ENCODE results near the gene BAZ1B. TPM values are rescaled to one million over a fixed set of nuclear protein-coding genes. Genes with fewer than 3 reads are reported as not detected.

Gene BAZ1B
- total RNA-seq, 1 experiment from 2014 or later = 127 TPM

GRCh38 chr7:73504920-73505319, 17.2 kb downstream of the BAZ1B start:
- TSS peak; percentile 4 for BruUV-seq (replicated peaks)
- CTCF ChIA-PET = no interaction called here
- intact Hi-C loops (cut with micrococcal nuclease; ENCODE audit: unreplicated experiment) = no loop called here
- Histone ChIP-seq H3K27me3 (replicated peaks; ENCODE audit: insufficient read depth, low read depth, low read length, poor library complexity) (no peaks in the 10 kb centered on the region), H3K4me1 (ENCODE audit: insufficient read depth, low read length, poor library complexity, severe bottlenecking) (no peaks in the 10 kb centered on the region), H3K4me3 (ENCODE audit: low read depth, low read length, poor library complexity, severe bottlenecking) (no peak overlapping the region), H3K36me3 (ENCODE audit: insufficient read depth, low read length, poor library complexity, severe bottlenecking) (peaks cover 86% of the 10 kb centered on the region), H3K9me3 (ENCODE audit: low read depth, low read length, poor library complexity, severe bottlenecking) (no peaks in the 10 kb centered on the region), H3K27ac (ENCODE audit: low read depth, low read length, poor library complexity, severe bottlenecking) (no peak overlapping the region)
- POLR2A ChIA-PET (ENCODE audit: low non-redundant PET) = no interaction called here
- no peak for DNase-seq (ENCODE audit: low spot score)
- TF ChIP-seq CTCF (conservative IDR thresholded peaks at IDR 0.05; ENCODE audit: low read depth, low read length) = no peak
- no peak for TF ChIP-seq EZH2 (IDR thresholded peaks at IDR 0.05; ENCODE audit: borderline replicate concordance, low read depth, low read length, poor library complexity, severe bottlenecking)

- Histone ChIP-seq H3K4me3 (ENCODE audit: low read depth, low read length, poor library complexity, severe bottlenecking) (no peak overlapping the region), H3K36me3 (ENCODE audit: insufficient read depth, low read length, poor library complexity, severe bottlenecking) (peaks cover 87% of the 10 kb centered on the region), H3K27me3 (replicated peaks; ENCODE audit: insufficient read depth, low read depth, low read length, poor library complexity) (no peaks in the 10 kb centered on the region), H3K27ac (ENCODE audit: low read depth, low read length, poor library complexity, severe bottlenecking) (no peak overlapping the region), H3K4me1 (ENCODE audit: insufficient read depth, low read length, poor library complexity, severe bottlenecking) (no peaks in the 10 kb centered on the region), H3K9me3 (ENCODE audit: low read depth, low read length, poor library complexity, severe bottlenecking) (no peaks in the 10 kb centered on the region)
- no TSS peak for BruUV-seq (replicated peaks)
- POLR2A ChIA-PET (ENCODE audit: low non-redundant PET) = no interaction called here
- DNase-seq (ENCODE audit: low spot score) = no peak
- no peak for TF ChIP-seq EZH2 (IDR thresholded peaks at IDR 0.05; ENCODE audit: borderline replicate concordance, low read depth, low read length, poor library complexity, severe bottlenecking)
- no peak for TF ChIP-seq CTCF (conservative IDR thresholded peaks at IDR 0.05; ENCODE audit: low read depth, low read length)
- intact Hi-C loops (cut with micrococcal nuclease; ENCODE audit: unreplicated experiment) = no loop called here
- CTCF ChIA-PET = no interaction called here
Measured at GRCh38 chr7:73504017-73504416, 18.1 kb downstream of the BAZ1B start.

- ChIA-PET CTCF (no interaction called here), POLR2A (ENCODE audit: low non-redundant PET) (no interaction called here)
- Histone ChIP-seq H3K4me3 (ENCODE audit: low read depth, low read length, poor library complexity, severe bottlenecking) (no peak overlapping the region), H3K27ac (ENCODE audit: low read depth, low read length, poor library complexity, severe bottlenecking) (no peak overlapping the region), H3K36me3 (ENCODE audit: insufficient read depth, low read length, poor library complexity, severe bottlenecking) (peaks cover 90% of the 10 kb centered on the region), H3K9me3 (ENCODE audit: low read depth, low read length, poor library complexity, severe bottlenecking) (no peaks in the 10 kb centered on the region), H3K4me1 (ENCODE audit: insufficient read depth, low read length, poor library complexity, severe bottlenecking) (no peaks in the 10 kb centered on the region), H3K27me3 (replicated peaks; ENCODE audit: insufficient read depth, low read depth, low read length, poor library complexity) (no peaks in the 10 kb centered on the region)
- no TSS peak for BruUV-seq (replicated peaks)
- intact Hi-C loops (cut with micrococcal nuclease; ENCODE audit: unreplicated experiment) = no loop called here
- TF ChIP-seq EZH2 (IDR thresholded peaks at IDR 0.05; ENCODE audit: borderline replicate concordance, low read depth, low read length, poor library complexity, severe bottlenecking) (no peak), CTCF (conservative IDR thresholded peaks at IDR 0.05; ENCODE audit: low read depth, low read length) (no peak)
- DNase-seq (ENCODE audit: low spot score) = no peak
Measured at GRCh38 chr7:73503229-73503628, 18.9 kb downstream of the BAZ1B start.

All from A673 (cell line).